Endothelial cell of umbilical vein (primary cell): ENCODE measurements around the gene MATN1. TPM values are rescaled to one million over a fixed set of nuclear protein-coding genes. Genes with fewer than 3 reads are reported as not detected.
"Not testable (repeated sequence)": the region's sequence is repeated elsewhere in the genome, so short reads cannot be mapped to it uniquely, and the experiment has no call there.

Source experiments
- BruUV-seq: library from RNA; stranded (reverse); fragments of 400-500 nt; replicated peaks from 2 replicates; lab custom pipeline; 2021; lab: Mats Ljungman, UMichigan
- CTCF ChIA-PET: fragments of 300-600, 350-600 bp; sonication (Branson Sonifier 250); formaldehyde crosslinking; loops from one replicate; lab custom pipeline; 2021; ENCODE audit warnings: antibody characterized with exemption, inconsistent platforms; lab: Charles Lee
- POLR2A ChIA-PET: fragments of 300-600, 350-600 bp; sonication (Branson Sonifier 250); formaldehyde crosslinking; loops from one replicate; lab custom pipeline; 2021; ENCODE audit warnings: antibody characterized with exemption, inconsistent platforms; lab: Charles Lee
- DNase-seq: peaks from one replicate; pipeline ENCODE4 v3.0.0-alpha.2; 2011; ENCODE audit warnings: low read depth, low spot score
- FAIRE-seq: peaks from 2 replicates; lab custom pipeline; 2011; peaks lifted over from hg19 to GRCh38; lab: Jason Lieb, UNC
- H2AFZ ChIP-seq: 2 replicates; pipeline ENCODE4 v1.6.0; 2012; ENCODE audit warnings: low read depth, low read length, control low read depth, inconsistent platforms
- H3K27ac ChIP-seq: 2 replicates; pipeline ENCODE4 v1.5.1; 2011; ENCODE audit warnings: low read depth, mild to moderate bottlenecking, control low read depth, low read length, moderate library complexity; ENCODE audit not compliant: insufficient read depth
- H3K27me3 ChIP-seq, 2 experiments: 2 replicates each; pipeline versions ENCODE4 v1.6.0 to v1.6.1; 2011; ENCODE audit warnings: low read length in 2 of 2, mixed read lengths in 1 of 2; ENCODE audit not compliant: control insufficient read depth in 2 of 2, insufficient read depth in 2 of 2
- H3K36me3 ChIP-seq, 2 experiments: 2 replicates in 1 of 2; 3 replicates in 1 of 2; pipeline ENCODE4 v1.5.1; 2011; ENCODE audit warnings: low read length in 2 of 2, mild to moderate bottlenecking in 1 of 2, moderate library complexity in 1 of 2; ENCODE audit not compliant: control insufficient read depth in 2 of 2, insufficient read depth in 2 of 2; ENCODE audit errors: extremely low read depth in 1 of 2
- H3K4me1 ChIP-seq: 3 replicates; pipeline ENCODE4 v1.5.1; 2011; ENCODE audit warnings: mild to moderate bottlenecking, low read length; ENCODE audit not compliant: control insufficient read depth, insufficient read depth; ENCODE audit errors: extremely low read depth
- H3K4me2 ChIP-seq: 2 replicates; pipeline ENCODE4 v1.6.1; 2011; ENCODE audit warnings: low read length, control low read depth, mixed read lengths; ENCODE audit not compliant: insufficient read depth
- H3K4me3 ChIP-seq, 3 experiments: fragments of 200-600 bp in 1 of 3; sonication (generic), shearing (Covaris generic) in 1 of 3; replicated peaks in 1 of 3; 2 replicates each; pipeline ENCODE4 v1.5.1; 2011 to 2016; ENCODE audit warnings: control low read depth in 3 of 3, low read length in 3 of 3, mild to moderate bottlenecking in 2 of 3, inconsistent platforms in 1 of 3, low read depth in 1 of 3, moderate library complexity in 1 of 3; ENCODE audit not compliant: insufficient read depth in 1 of 3
- H3K79me2 ChIP-seq: 2 replicates; pipeline ENCODE4 v1.6.0; 2012; ENCODE audit warnings: low read length, inconsistent platforms; ENCODE audit not compliant: control insufficient read depth, insufficient read depth
- H3K9ac ChIP-seq: replicated peaks from 2 replicates; pipeline ENCODE3; 2011; ENCODE audit warnings: low read length, control low read depth; ENCODE audit not compliant: insufficient read depth; ENCODE audit errors: extremely low read depth
- H3K9me1 ChIP-seq: replicated peaks from 3 replicates; pipeline ENCODE4 v1.6.0; 2011; ENCODE audit warnings: mild to moderate bottlenecking, low read length; ENCODE audit not compliant: control insufficient read depth, insufficient read depth; ENCODE audit errors: extremely low read depth
- H3K9me3 ChIP-seq: replicated peaks from 2 replicates; pipeline ENCODE4 v1.5.1; 2012; ENCODE audit warnings: low read length, inconsistent platforms; ENCODE audit not compliant: control insufficient read depth, insufficient read depth
- H4K20me1 ChIP-seq: replicated peaks from 2 replicates; pipeline ENCODE3; 2011; ENCODE audit warnings: mild to moderate bottlenecking, low read length; ENCODE audit not compliant: control insufficient read depth, insufficient read depth; ENCODE audit errors: extremely low read depth
- EZH2 ChIP-seq: IDR thresholded peaks from 2 replicates; pipeline ENCODE4 v1.6.1; 2012; ENCODE audit warnings: borderline replicate concordance, low read depth, mild to moderate bottlenecking, moderate library complexity, low read length, inconsistent platforms; ENCODE audit not compliant: severe bottlenecking
- FOS ChIP-seq: IDR thresholded peaks from 2 replicates; pipeline ENCODE4 v1.6.1; 2011; ENCODE audit warnings: mild to moderate bottlenecking, low read length, moderate library complexity, borderline replicate concordance; ENCODE audit not compliant: insufficient read depth
- GATA2 ChIP-seq: IDR thresholded peaks from 2 replicates; pipeline ENCODE4 v1.7.0; 2011; ENCODE audit warnings: low read depth, mild to moderate bottlenecking, moderate library complexity, mixed read lengths, low read length; ENCODE audit not compliant: insufficient read length, insufficient read depth
- JUN ChIP-seq: IDR thresholded peaks from 2 replicates; pipeline ENCODE4 v1.6.1; 2011; ENCODE audit warnings: borderline replicate concordance, low read depth; ENCODE audit not compliant: insufficient read length, insufficient read depth
- MYC ChIP-seq: IDR thresholded peaks from one replicate; pipeline ENCODE4 v1.6.1; 2011; ENCODE audit warnings: mild to moderate bottlenecking, low read depth, low read length
- POLR2A ChIP-seq: IDR thresholded peaks from 2 replicates; pipeline ENCODE4 v1.6.1; 2012; ENCODE audit warnings: low read depth, mild to moderate bottlenecking, control low read depth, low read length
- POLR2AphosphoS5 ChIP-seq: IDR thresholded peaks from 2 replicates; pipeline ENCODE4 v1.6.1; 2012; ENCODE audit warnings: low read depth, mild to moderate bottlenecking, control low read depth, low read length, moderate library complexity; ENCODE audit not compliant: insufficient read depth
- dilution Hi-C: fragments of 300-500 bp; cut with MboI; formaldehyde crosslinking; loops from one replicate; pipeline ENCODE4 v1.15.0; 2019; ENCODE audit warnings: low sequenced_read_pairs; ENCODE audit not compliant: extremely low pct_ligation_motif_present
- intact Hi-C: fragments of 100-400 bp; cut with micrococcal nuclease; formaldehyde crosslinking; loops from one replicate; pipeline ENCODE4 v1.10.0; 2022
- polyA plus RNA-seq, 4 experiments: library from polyadenylated mRNA; depleted of rRNA in 3 of 4; stranded (reverse) in 3 of 4; unstranded in 1 of 4; fragments of >200 nt; gene quantifications; 2 replicates each; pipeline versions ENCODE4 v1.2.1 to v1.2.3, GENCODE V29; 2011 to 2012; ENCODE audit warnings: missing spikeins in 1 of 4
- total RNA-seq: library from RNA; stranded (reverse); gene quantifications from 2 replicates; pipeline ENCODE4 v1.2.3, GENCODE V29; 2021
- TF ChIP-seq, protein P1 (sequence below), 2 donors: IDR thresholded peaks; 1 replicate in 1 of 2; 2 replicates in 1 of 2; pipeline ENCODE4 v1.5.1; 2011; ENCODE audit warnings: low read length in 2 of 2, mild to moderate bottlenecking in 2 of 2, moderate library complexity in 2 of 2, control low read depth in 1 of 2, inconsistent platforms in 1 of 2, low read depth in 1 of 2; ENCODE audit not compliant: insufficient read depth in 1 of 2; ENCODE audit errors: extremely low read depth in 1 of 2
- TF ChIP-seq, protein P2 (sequence below): IDR thresholded peaks from 2 replicates; pipeline ENCODE4 v1.6.1; 2011; ENCODE audit not compliant: insufficient read depth, insufficient read length

The MATN1 gene
- total and polyA plus RNA-seq, 2 donors (not counting 3 experiments of a cell fraction or from before 2014, with no cell fraction given) = 0.29 to 0.36 TPM

DNA sequence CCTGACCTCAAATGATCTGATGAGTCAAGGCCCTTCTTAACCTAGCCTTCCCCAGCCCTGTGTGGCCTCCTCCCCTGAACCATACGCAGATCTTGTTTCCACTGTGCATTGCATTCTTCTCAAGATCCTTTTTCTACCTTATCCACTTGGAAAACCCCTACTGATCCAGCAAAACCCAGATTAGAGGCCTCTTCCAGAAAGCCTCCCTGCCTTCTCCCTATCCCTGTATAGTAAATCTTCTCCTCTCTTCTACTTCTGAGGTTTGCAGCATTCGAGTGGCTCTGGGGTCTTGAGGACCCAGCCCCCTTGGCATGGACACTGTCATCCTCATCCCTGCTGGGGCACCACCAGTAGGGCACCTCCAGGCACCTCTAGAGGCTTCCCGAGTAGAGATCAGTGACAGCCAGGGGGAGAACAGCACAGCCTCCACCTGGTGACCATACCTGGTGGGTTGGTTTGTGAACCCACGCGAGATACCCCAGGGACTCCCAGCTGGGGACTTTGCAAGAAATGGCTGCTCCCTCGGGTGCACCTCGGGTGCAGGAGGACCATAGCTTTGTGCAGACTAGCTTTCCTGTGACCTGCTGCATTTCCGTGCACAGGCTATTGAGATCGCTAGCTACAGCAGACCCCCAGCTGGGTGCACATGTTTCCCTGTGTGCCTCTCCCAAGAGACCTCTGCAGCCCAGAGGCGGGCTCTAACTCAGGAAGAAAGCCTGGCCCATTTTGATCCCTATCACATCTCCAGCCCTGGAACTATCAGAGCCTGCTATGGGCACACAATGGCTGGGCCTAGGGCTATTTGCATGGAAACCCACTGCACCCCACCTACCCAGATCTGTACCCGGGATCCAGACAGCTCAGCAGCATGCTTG lies 34.2 kb downstream of the MATN1 start:
- dilution Hi-C loops = no loop called here
- TF ChIP-seq POLR2AphosphoS5 (no peak), POLR2A (no peak), EZH2 (no peak), GATA2 (no peak), MYC (no peak), FOS (no peak), JUN (no peak)
- TF ChIP-seq, protein P1, sequence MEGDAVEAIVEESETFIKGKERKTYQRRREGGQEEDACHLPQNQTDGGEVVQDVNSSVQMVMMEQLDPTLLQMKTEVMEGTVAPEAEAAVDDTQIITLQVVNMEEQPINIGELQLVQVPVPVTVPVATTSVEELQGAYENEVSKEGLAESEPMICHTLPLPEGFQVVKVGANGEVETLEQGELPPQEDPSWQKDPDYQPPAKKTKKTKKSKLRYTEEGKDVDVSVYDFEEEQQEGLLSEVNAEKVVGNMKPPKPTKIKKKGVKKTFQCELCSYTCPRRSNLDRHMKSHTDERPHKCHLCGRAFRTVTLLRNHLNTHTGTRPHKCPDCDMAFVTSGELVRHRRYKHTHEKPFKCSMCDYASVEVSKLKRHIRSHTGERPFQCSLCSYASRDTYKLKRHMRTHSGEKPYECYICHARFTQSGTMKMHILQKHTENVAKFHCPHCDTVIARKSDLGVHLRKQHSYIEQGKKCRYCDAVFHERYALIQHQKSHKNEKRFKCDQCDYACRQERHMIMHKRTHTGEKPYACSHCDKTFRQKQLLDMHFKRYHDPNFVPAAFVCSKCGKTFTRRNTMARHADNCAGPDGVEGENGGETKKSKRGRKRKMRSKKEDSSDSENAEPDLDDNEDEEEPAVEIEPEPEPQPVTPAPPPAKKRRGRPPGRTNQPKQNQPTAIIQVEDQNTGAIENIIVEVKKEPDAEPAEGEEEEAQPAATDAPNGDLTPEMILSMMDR (IDR thresholded peaks at IDR 0.05; ENCODE audit: extremely low read depth in 1 of 2, insufficient read depth in 1 of 2, low read depth in 1 of 2, low read length in 2 of 2) = no peak
- TF ChIP-seq, protein P2, sequence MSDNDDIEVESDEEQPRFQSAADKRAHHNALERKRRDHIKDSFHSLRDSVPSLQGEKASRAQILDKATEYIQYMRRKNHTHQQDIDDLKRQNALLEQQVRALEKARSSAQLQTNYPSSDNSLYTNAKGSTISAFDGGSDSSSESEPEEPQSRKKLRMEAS = no peak
- BruUV-seq = no TSS peak
- no peak overlapping the region for H3K4me2 ChIP-seq
- H3K79me2 ChIP-seq = no peaks in the 10 kb centered on the region
- intact Hi-C loops = no loop called here
- ChIA-PET CTCF (interaction anchor here (1.5 kb wide), 1 partner anchor 309 kb away, joined by 3 read pairs; no protein-coding TSS in a partner anchor), POLR2A (no interaction called here)
- DNase-seq (no peak), FAIRE-seq (no peak)
- no peak overlapping the region for H3K27ac ChIP-seq
- H3K9me3 ChIP-seq = no peaks in the 10 kb centered on the region
- H3K4me3 ChIP-seq = no peak overlapping the region
- H3K4me1 ChIP-seq = no peaks in the 10 kb centered on the region
- H3K27me3 ChIP-seq = peaks cover 18 to 24% of the 10 kb centered on the region in 2 experiments
- no peak overlapping the region for H3K9ac ChIP-seq
- no peaks in the 10 kb centered on the region for H3K9me1 ChIP-seq
- H4K20me1 ChIP-seq = no peaks in the 10 kb centered on the region
- no peak overlapping the region for H2AFZ ChIP-seq
- H3K36me3 ChIP-seq = no peaks in the 10 kb centered on the region

DNA sequence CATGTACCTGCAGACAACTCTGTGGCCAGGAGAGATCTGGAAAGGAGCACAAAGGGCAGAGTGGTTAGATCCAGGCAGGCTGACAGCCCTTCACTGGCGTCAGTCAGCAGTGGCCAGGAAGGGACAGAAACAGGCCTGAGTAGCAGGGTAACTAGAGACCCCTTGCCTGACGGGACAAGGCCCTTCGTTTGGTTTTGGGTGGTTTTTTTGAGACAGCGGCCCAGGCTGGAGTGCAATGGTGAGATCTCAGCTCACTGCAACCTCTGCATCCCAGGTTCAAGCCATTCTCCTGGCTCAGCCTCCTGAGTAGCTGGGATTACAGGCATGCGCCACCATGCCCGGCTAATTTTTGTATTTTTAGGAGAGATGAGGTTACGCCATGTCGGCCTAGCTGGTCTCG lies 34.9 kb downstream of the MATN1 start:
- CTCF ChIA-PET = interaction anchor here (1.5 kb wide), 1 partner anchor 308 kb away, joined by 3 read pairs; no protein-coding TSS in a partner anchor
- H3K4me2 ChIP-seq, H3K79me2 ChIP-seq, H3K4me3 ChIP-seq, H3K9me1 ChIP-seq, H2AFZ ChIP-seq, FAIRE-seq, H3K36me3 ChIP-seq, dilution Hi-C loops, H3K9me3 ChIP-seq, DNase-seq, BruUV-seq, intact Hi-C loops, H3K9ac ChIP-seq, POLR2A ChIA-PET, H4K20me1 ChIP-seq, H3K27ac ChIP-seq, H3K4me1 ChIP-seq: not testable (repeated sequence)
- peaks cover 24 to 25% of the 10 kb centered on the region in 2 experiments for H3K27me3 ChIP-seq
